ENCODE measurements around the gene NFE2L2.
"Not testable (repeated sequence)": the region's sequence is repeated elsewhere in the genome, so short reads cannot be mapped to it uniquely, and the experiment has no call there.

NFE2L2 gene

GRCh38 chr2:177275743-177276055 lies 11.2 kb upstream of the NFE2L2 start:
- H3K36me3 ChIP-seq (ENCODE audit: control insufficient read depth, insufficient read depth, low read length), result no peaks in the 10 kb centered on the region
- peaks cover 4% of the 10 kb centered on the region; the same call in 1 of the 2 replicates for H3K4me1 ChIP-seq (ENCODE audit: control insufficient read depth, insufficient read depth, low read length)
- H3K27me3 ChIP-seq (ENCODE audit: control insufficient read depth, insufficient read depth, low read length), result no peaks in the 10 kb centered on the region

GRCh38 chr2:177275040-177275742 lies 10.7 kb upstream of the NFE2L2 start:
- Histone ChIP-seq H3K27ac (ENCODE audit: low read depth, low read length) (no peak overlapping the region), H3K9me3 (ENCODE audit: control insufficient read depth, insufficient read depth, low read depth, low read length) (no peaks in the 10 kb centered on the region), H3K36me3 (ENCODE audit: control insufficient read depth, insufficient read depth, low read length) (no peaks in the 10 kb centered on the region), H3K4me3 (ENCODE audit: low read depth, low read length) (no peak overlapping the region), H3K9ac (ENCODE audit: low read length) (no peak overlapping the region), H3K4me1 (ENCODE audit: control insufficient read depth, insufficient read depth, low read length) (peaks cover 4% of the 10 kb centered on the region; the same call in 1 of the 2 replicates), H3K27me3 (ENCODE audit: control insufficient read depth, insufficient read depth, low read length) (no peaks in the 10 kb centered on the region)

More at GRCh38 chr2:177275743-177276055, 11.2 kb upstream of the NFE2L2 start:
- no peak overlapping the region for H3K9ac ChIP-seq (ENCODE audit: low read length)
- no peak overlapping the region for H3K27ac ChIP-seq (ENCODE audit: low read depth, low read length)
- no peak overlapping the region for H3K4me3 ChIP-seq (ENCODE audit: low read depth, low read length)
- no peaks in the 10 kb centered on the region for H3K9me3 ChIP-seq (ENCODE audit: control insufficient read depth, insufficient read depth, low read depth, low read length)

- Histone ChIP-seq H3K27ac (ENCODE audit: low read depth, low read length) (no peak overlapping the region), H3K4me1 (ENCODE audit: control insufficient read depth, insufficient read depth, low read length) (peaks cover 4% of the 10 kb centered on the region; the same call in 1 of the 2 replicates), H3K9me3 (ENCODE audit: control insufficient read depth, insufficient read depth, low read depth, low read length) (no peaks in the 10 kb centered on the region), H3K9ac (ENCODE audit: low read length) (no peak overlapping the region), H3K36me3 (ENCODE audit: control insufficient read depth, insufficient read depth, low read length) (no peaks in the 10 kb centered on the region), H3K4me3 (ENCODE audit: low read depth, low read length) (no peak overlapping the region), H3K27me3 (ENCODE audit: control insufficient read depth, insufficient read depth, low read length) (no peaks in the 10 kb centered on the region)
Measured at GRCh38 chr2:177273408-177273807, 8.9 kb upstream of the NFE2L2 start.

GRCh38 chr2:177272765-177273164 lies 8.2 kb upstream of the NFE2L2 start:
- no peak overlapping the region for H3K9ac ChIP-seq (ENCODE audit: low read length)
- H3K27ac ChIP-seq (ENCODE audit: low read depth, low read length), result no peak overlapping the region
- H3K9me3 ChIP-seq (ENCODE audit: control insufficient read depth, insufficient read depth, low read depth, low read length), result no peaks in the 10 kb centered on the region
- no peak overlapping the region for H3K4me3 ChIP-seq (ENCODE audit: low read depth, low read length)
- peaks cover 4% of the 10 kb centered on the region; the same call in 1 of the 2 replicates for H3K4me1 ChIP-seq (ENCODE audit: control insufficient read depth, insufficient read depth, low read length)
- H3K36me3 ChIP-seq (ENCODE audit: control insufficient read depth, insufficient read depth, low read length), result no peaks in the 10 kb centered on the region
- no peaks in the 10 kb centered on the region for H3K27me3 ChIP-seq (ENCODE audit: control insufficient read depth, insufficient read depth, low read length)

- Histone ChIP-seq H3K36me3 (ENCODE audit: control insufficient read depth, insufficient read depth, low read length) (no peaks in the 10 kb centered on the region), H3K4me3 (ENCODE audit: low read depth, low read length) (no peak overlapping the region), H3K9me3 (ENCODE audit: control insufficient read depth, insufficient read depth, low read depth, low read length) (no peaks in the 10 kb centered on the region), H3K9ac (ENCODE audit: low read length) (no peak overlapping the region), H3K27me3 (ENCODE audit: control insufficient read depth, insufficient read depth, low read length) (no peaks in the 10 kb centered on the region), H3K27ac (ENCODE audit: low read depth, low read length) (no peak overlapping the region), H3K4me1 (ENCODE audit: control insufficient read depth, insufficient read depth, low read length) (peaks cover 4% of the 10 kb centered on the region; the same call in 1 of the 2 replicates)
Measured at GRCh38 chr2:177271981-177272666, 7.6 kb upstream of the NFE2L2 start.

GRCh38 chr2:177270531-177270930 lies 6.0 kb upstream of the NFE2L2 start:
- no peaks in the 10 kb centered on the region for H3K36me3 ChIP-seq (ENCODE audit: control insufficient read depth, insufficient read depth, low read length)
- no peak overlapping the region for H3K9ac ChIP-seq (ENCODE audit: low read length)
- H3K27ac ChIP-seq (ENCODE audit: low read depth, low read length), result no peak overlapping the region
- no peak overlapping the region for H3K4me3 ChIP-seq (ENCODE audit: low read depth, low read length)
- H3K27me3 ChIP-seq (ENCODE audit: control insufficient read depth, insufficient read depth, low read length), result no peaks in the 10 kb centered on the region
- no peaks in the 10 kb centered on the region for H3K9me3 ChIP-seq (ENCODE audit: control insufficient read depth, insufficient read depth, low read depth, low read length)
- H3K4me1 ChIP-seq (ENCODE audit: control insufficient read depth, insufficient read depth, low read length), result peaks cover 16% of the 10 kb centered on the region

- Histone ChIP-seq H3K27me3 (ENCODE audit: control insufficient read depth, insufficient read depth, low read length) (no peaks in the 10 kb centered on the region), H3K4me3 (ENCODE audit: low read depth, low read length) (no peak overlapping the region), H3K36me3 (ENCODE audit: control insufficient read depth, insufficient read depth, low read length) (no peaks in the 10 kb centered on the region; the same call in 1 of the 2 replicates), H3K4me1 (ENCODE audit: control insufficient read depth, insufficient read depth, low read length) (peaks cover 20% of the 10 kb centered on the region), H3K9ac (ENCODE audit: low read length) (no peak overlapping the region), H3K9me3 (ENCODE audit: control insufficient read depth, insufficient read depth, low read depth, low read length) (no peaks in the 10 kb centered on the region), H3K27ac (ENCODE audit: low read depth, low read length) (no peak overlapping the region)
Measured at GRCh38 chr2:177268901-177269300, 4.4 kb upstream of the NFE2L2 start.

- H3K36me3 ChIP-seq (ENCODE audit: control insufficient read depth, insufficient read depth, low read length), result no peaks in the 10 kb centered on the region; the same call in 1 of the 2 replicates
Measured at GRCh38 chr2:177268187-177268871, 3.8 kb upstream of the NFE2L2 start.

GRCh38 chr2:177266955-177267354 lies 2.4 kb upstream of the NFE2L2 start:
- H3K9me3 ChIP-seq (ENCODE audit: control insufficient read depth, insufficient read depth, low read depth, low read length); H3K27me3 ChIP-seq (ENCODE audit: control insufficient read depth, insufficient read depth, low read length); H3K9ac ChIP-seq (ENCODE audit: low read length); H3K36me3 ChIP-seq (ENCODE audit: control insufficient read depth, insufficient read depth, low read length); H3K4me3 ChIP-seq (ENCODE audit: low read depth, low read length); H3K27ac ChIP-seq (ENCODE audit: low read depth, low read length): not testable (repeated sequence)
- peaks cover 26% of the 10 kb centered on the region for H3K4me1 ChIP-seq (ENCODE audit: control insufficient read depth, insufficient read depth, low read length)

More at GRCh38 chr2:177268187-177268871, 3.8 kb upstream of the NFE2L2 start:
- no peak overlapping the region for H3K9ac ChIP-seq (ENCODE audit: low read length)
- H3K4me3 ChIP-seq (ENCODE audit: low read depth, low read length), result no peak overlapping the region
- no peaks in the 10 kb centered on the region for H3K9me3 ChIP-seq (ENCODE audit: control insufficient read depth, insufficient read depth, low read depth, low read length)
- no peak overlapping the region for H3K27ac ChIP-seq (ENCODE audit: low read depth, low read length)
- H3K4me1 ChIP-seq (ENCODE audit: control insufficient read depth, insufficient read depth, low read length), result peaks cover 20% of the 10 kb centered on the region
- no peaks in the 10 kb centered on the region for H3K27me3 ChIP-seq (ENCODE audit: control insufficient read depth, insufficient read depth, low read length)

GRCh38 chr2:177265824-177266817 lies 1.6 kb upstream of the NFE2L2 start:
- Histone ChIP-seq H3K27me3 (ENCODE audit: control insufficient read depth, insufficient read depth, low read length) (no peaks in the 10 kb centered on the region), H3K4me1 (ENCODE audit: control insufficient read depth, insufficient read depth, low read length) (peaks cover 33% of the 10 kb centered on the region), H3K27ac (ENCODE audit: low read depth, low read length) (no peak overlapping the region), H3K36me3 (ENCODE audit: control insufficient read depth, insufficient read depth, low read length) (no peaks in the 10 kb centered on the region; the same call in 1 of the 2 replicates), H3K9ac (ENCODE audit: low read length) (no peak overlapping the region), H3K9me3 (ENCODE audit: control insufficient read depth, insufficient read depth, low read depth, low read length) (no peaks in the 10 kb centered on the region), H3K4me3 (ENCODE audit: low read depth, low read length) (peak overlapping the region; percentile 69; the same call in 1 of the 2 replicates)
